CD14-positive monocyte (primary cell): ENCODE measurements around the gene CHTF8. TPM values are rescaled to one million over a fixed set of nuclear protein-coding genes. Genes with fewer than 3 reads are reported as not detected.

Source experiments
- DNase-seq, 3 donors: peaks; one replicate each; pipeline ENCODE4 v3.0.0-alpha.2; 2011 to 2022
- H2AFZ ChIP-seq: 2 replicates; pipeline ENCODE4 v1.6.0; 2012; ENCODE audit warnings: mild to moderate bottlenecking, low read depth, low read length, inconsistent platforms; ENCODE audit not compliant: insufficient read depth, poor library complexity, severe bottlenecking
- H3K27ac ChIP-seq, 2 donors: 1 replicate in 1 of 2; 2 replicates in 1 of 2; pipeline ENCODE4 v1.5.1; 2012 to 2013; ENCODE audit warnings: low read length in 2 of 2, control low read depth in 1 of 2, inconsistent platforms in 1 of 2, low read depth in 1 of 2, mild to moderate bottlenecking in 1 of 2
- H3K27me3 ChIP-seq, 2 donors: one replicate each; pipeline versions ENCODE4 v1.6.0 to v1.6.1; 2011 to 2013; ENCODE audit warnings: low read length in 2 of 2; ENCODE audit not compliant: control insufficient read depth in 2 of 2, insufficient read depth in 2 of 2
- H3K36me3 ChIP-seq, 2 donors: replicated peaks in 1 of 2; 1 replicate in 1 of 2; 2 replicates in 1 of 2; pipeline versions ENCODE4 v1.5.1 to v1.6.1; 2012 to 2013; ENCODE audit warnings: low read length in 2 of 2, control low read depth in 1 of 2, inconsistent platforms in 1 of 2, mild to moderate bottlenecking in 1 of 2; ENCODE audit not compliant: insufficient read depth in 2 of 2, control insufficient read depth in 1 of 2
- H3K4me1 ChIP-seq, 2 donors: 1 replicate in 1 of 2; 2 replicates in 1 of 2; pipeline versions ENCODE4 v1.5.1 to v1.6.1; 2012 to 2013; ENCODE audit warnings: low read length in 2 of 2, control low read depth in 1 of 2, inconsistent platforms in 1 of 2, mild to moderate bottlenecking in 1 of 2, moderate library complexity in 1 of 2; ENCODE audit not compliant: insufficient read depth in 2 of 2, control insufficient read depth in 1 of 2
- H3K4me2 ChIP-seq: replicated peaks from 2 replicates; pipeline ENCODE3; 2012; ENCODE audit warnings: low read length, moderate library complexity, mild to moderate bottlenecking; ENCODE audit not compliant: poor library complexity, severe bottlenecking; ENCODE audit errors: extremely low read depth
- H3K4me3 ChIP-seq, 3 experiments: fragments of 200-600 bp in 1 of 3; sonication (generic) in 1 of 3; replicated peaks in 1 of 3; 1 replicate in 2 of 3; 2 replicates in 1 of 3; pipeline ENCODE4 v1.5.1; 2011 to 2013; ENCODE audit warnings: low read length in 3 of 3, mild to moderate bottlenecking in 3 of 3, control low read depth in 2 of 3, low read depth in 2 of 3, inconsistent platforms in 1 of 3, moderate library complexity in 1 of 3
- H3K79me2 ChIP-seq: 2 replicates; pipeline ENCODE4 v1.6.0; 2012; ENCODE audit warnings: mild to moderate bottlenecking, control low read depth, inconsistent platforms, low read length, moderate library complexity; ENCODE audit not compliant: insufficient read depth
- H3K9ac ChIP-seq: 2 replicates; pipeline ENCODE4 v1.6.0; 2017; ENCODE audit warnings: low read length, mild to moderate bottlenecking; ENCODE audit not compliant: insufficient read depth, poor library complexity, severe bottlenecking
- H3K9me3 ChIP-seq, 2 donors: replicated peaks in 1 of 2; 1 replicate in 1 of 2; 2 replicates in 1 of 2; pipeline versions ENCODE4 v1.5.1 to v1.6.1; 2012 to 2013; ENCODE audit warnings: low read length in 2 of 2, control low read depth in 1 of 2; ENCODE audit not compliant: control insufficient read depth in 1 of 2, insufficient read depth in 1 of 2
- H4K20me1 ChIP-seq: 2 replicates; pipeline ENCODE4 v1.6.0; 2012; ENCODE audit warnings: mild to moderate bottlenecking, low read length, control low read depth, moderate library complexity; ENCODE audit not compliant: insufficient read depth
- H3K27ac Mint-ChIP-seq, 7 donors: one replicate each; pipeline ENCODE4 v1.8.0; 2020; ENCODE audit warnings: mild to moderate bottlenecking in 7 of 7, mixed read lengths in 7 of 7, moderate library complexity in 6 of 7, inconsistent platforms in 2 of 7
- H3K27me3 Mint-ChIP-seq, 3 donors: one replicate each; pipeline ENCODE4 v1.8.0; 2021 to 2022; ENCODE audit warnings: low read depth in 3 of 3, mild to moderate bottlenecking in 3 of 3, mixed read lengths in 3 of 3, moderate library complexity in 3 of 3, inconsistent platforms in 1 of 3
- H3K36me3 Mint-ChIP-seq, 2 donors: one replicate each; pipeline ENCODE4 v1.8.0; 2020; ENCODE audit warnings: mixed read lengths in 2 of 2, inconsistent platforms in 1 of 2, mild to moderate bottlenecking in 1 of 2
- H3K4me1 Mint-ChIP-seq: one replicate; pipeline ENCODE4 v1.8.0; 2020; ENCODE audit warnings: mild to moderate bottlenecking, mixed read lengths
- H3K4me3 Mint-ChIP-seq, 2 donors: one replicate each; pipeline ENCODE4 v1.8.0; 2020; ENCODE audit warnings: mild to moderate bottlenecking in 2 of 2, mixed read lengths in 2 of 2, moderate library complexity in 1 of 2
- H3K9me3 Mint-ChIP-seq, 7 donors: one replicate each; pipeline ENCODE4 v1.8.0; 2020 to 2022; ENCODE audit warnings: mixed read lengths in 7 of 7, mild to moderate bottlenecking in 6 of 7, moderate library complexity in 6 of 7, inconsistent platforms in 2 of 7
- WGBS: methylation state at CpG from one replicate; pipeline ENCODE4 v1.1.5; 2013; ENCODE audit warnings: missing lambda C conversion rate; ENCODE audit not compliant: insufficient coverage; 5-methylcytosine and 5-hydroxymethylcytosine counted together
- intact Hi-C, 2 donors: fragments of 100-400 bp; cut with micrococcal nuclease; formaldehyde crosslinking; loops; one replicate each; pipeline versions ENCODE4 v1.15.0 to v1.15.1; 2023
- polyA plus RNA-seq, 3 donors: library from polyadenylated mRNA; depleted of rRNA in 1 of 3; unstranded in 2 of 3; stranded (reverse) in 1 of 3; fragments of 300-500 nt in 2 of 3; fragments of >200 nt in 1 of 3; fragmentation: Illumina TruSeq in 2 of 3; gene quantifications; 1 replicate in 2 of 3; 2 replicates in 1 of 3; pipeline ENCODE4 v1.2.3, GENCODE V29; 2012 to 2021
- TF ChIP-seq, protein P1 (sequence below): fragments of 200-600 bp; IDR thresholded peaks from one replicate; pipeline ENCODE4 v1.8.0; 2022; ENCODE audit warnings: antibody characterized with exemption, mild to moderate bottlenecking

Gene CHTF8
- polyA plus RNA-seq, 3 donors = 45.9 to 172 (median 158) TPM

DNA sequence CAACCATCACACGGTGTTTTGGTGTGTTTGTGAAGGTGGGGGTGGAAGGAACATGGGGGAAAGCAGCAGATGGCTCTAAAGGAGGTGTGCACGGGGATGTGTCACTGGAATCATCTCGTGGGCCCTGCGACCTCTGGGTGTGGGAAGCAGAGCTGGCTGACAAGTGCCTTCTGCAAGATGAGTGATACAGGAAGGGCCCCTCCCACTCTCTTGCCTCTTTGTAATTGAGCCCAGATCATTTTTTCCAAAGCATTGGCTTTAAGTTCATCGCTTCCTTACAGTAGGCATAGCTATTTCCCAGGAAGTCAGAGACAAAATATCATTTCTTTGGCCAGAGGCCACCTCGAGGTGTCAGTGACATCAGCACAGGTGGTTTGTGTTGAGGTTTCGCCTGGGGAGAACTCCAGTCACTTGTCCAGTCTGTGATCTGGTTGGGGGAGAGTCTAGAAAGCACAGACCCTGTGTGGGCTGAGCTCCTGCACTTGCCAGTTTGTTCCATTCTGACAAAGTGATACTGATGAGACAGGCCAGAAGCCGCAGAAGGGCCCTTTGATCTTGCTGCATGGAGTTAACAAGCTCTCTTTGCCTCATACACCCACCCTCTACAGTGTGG, 33.9 kb upstream of the CHTF8 start:
- H3K9me3 Mint-ChIP-seq = peaks cover 0 to 10% (median 0%) of the 10 kb centered on the region in 7 donors
- Histone ChIP-seq H3K27me3 (no peaks in the 10 kb centered on the region), H3K36me3 (peaks cover 48 to 77% of the 10 kb centered on the region in 2 donors), H3K9me3 (no peaks in the 10 kb centered on the region), H3K79me2 (no peaks in the 10 kb centered on the region), H3K4me2 (no peak overlapping the region), H3K4me1 (peaks cover 6 to 10% of the 10 kb centered on the region in 2 donors), H2AFZ (no peak overlapping the region), H3K9ac (no peak overlapping the region), H3K27ac (no peak overlapping the region), H4K20me1 (no peaks in the 10 kb centered on the region), H3K4me3 (no peak overlapping the region)
- H3K27me3 Mint-ChIP-seq = peaks cover 5 to 9% (median 9%) of the 10 kb centered on the region in 3 donors
- no peak overlapping the region for H3K27ac Mint-ChIP-seq
- DNase-seq = no peak
- intact Hi-C loops = no loop called here
- WGBS = 94% methylated on average over 4 of the region's 8 CpGs
- peaks cover 71 to 79% of the 10 kb centered on the region in 2 donors for H3K36me3 Mint-ChIP-seq
- TF ChIP-seq, protein P1, sequence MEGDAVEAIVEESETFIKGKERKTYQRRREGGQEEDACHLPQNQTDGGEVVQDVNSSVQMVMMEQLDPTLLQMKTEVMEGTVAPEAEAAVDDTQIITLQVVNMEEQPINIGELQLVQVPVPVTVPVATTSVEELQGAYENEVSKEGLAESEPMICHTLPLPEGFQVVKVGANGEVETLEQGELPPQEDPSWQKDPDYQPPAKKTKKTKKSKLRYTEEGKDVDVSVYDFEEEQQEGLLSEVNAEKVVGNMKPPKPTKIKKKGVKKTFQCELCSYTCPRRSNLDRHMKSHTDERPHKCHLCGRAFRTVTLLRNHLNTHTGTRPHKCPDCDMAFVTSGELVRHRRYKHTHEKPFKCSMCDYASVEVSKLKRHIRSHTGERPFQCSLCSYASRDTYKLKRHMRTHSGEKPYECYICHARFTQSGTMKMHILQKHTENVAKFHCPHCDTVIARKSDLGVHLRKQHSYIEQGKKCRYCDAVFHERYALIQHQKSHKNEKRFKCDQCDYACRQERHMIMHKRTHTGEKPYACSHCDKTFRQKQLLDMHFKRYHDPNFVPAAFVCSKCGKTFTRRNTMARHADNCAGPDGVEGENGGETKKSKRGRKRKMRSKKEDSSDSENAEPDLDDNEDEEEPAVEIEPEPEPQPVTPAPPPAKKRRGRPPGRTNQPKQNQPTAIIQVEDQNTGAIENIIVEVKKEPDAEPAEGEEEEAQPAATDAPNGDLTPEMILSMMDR = no peak
- H3K4me1 Mint-ChIP-seq = peaks cover 10% of the 10 kb centered on the region
- H3K4me3 Mint-ChIP-seq = no peak overlapping the region

DNA sequence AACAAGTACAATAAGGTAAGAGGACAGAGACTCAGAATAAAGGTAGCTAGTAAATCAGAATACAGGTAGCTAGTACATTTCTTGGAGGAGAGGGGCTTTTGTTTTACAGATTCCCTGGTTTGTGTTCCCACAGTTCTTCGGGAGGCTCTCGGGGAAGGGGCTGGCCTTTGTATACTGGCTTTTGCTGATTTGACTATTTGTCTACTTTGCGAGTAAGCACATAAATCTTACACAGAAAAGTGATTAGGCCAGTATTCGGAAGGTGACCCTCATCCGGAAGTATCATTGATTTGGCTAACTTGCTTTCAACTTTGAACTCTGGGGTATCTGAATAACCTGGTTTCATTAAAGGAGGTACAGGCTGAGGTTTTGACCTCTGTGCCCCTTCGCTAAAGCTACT, 33.2 kb upstream of the CHTF8 start:
- whole genome bisulfite sequencing = 100% methylated on average over 4 of the region's 6 CpGs

More for the DNA sequence above, 33.2 kb upstream of the CHTF8 start:
- peaks cover 0 to 10% (median 0%) of the 10 kb centered on the region in 7 donors for H3K9me3 Mint-ChIP-seq
- Histone ChIP-seq H2AFZ (no peak overlapping the region), H3K36me3 (peaks cover 55 to 84% of the 10 kb centered on the region in 2 donors), H3K4me1 (peaks cover 0 to 3% of the 10 kb centered on the region in 2 donors), H3K27ac (no peak overlapping the region), H3K27me3 (no peaks in the 10 kb centered on the region), H3K9me3 (no peaks in the 10 kb centered on the region), H3K4me2 (no peak overlapping the region), H4K20me1 (no peaks in the 10 kb centered on the region), H3K79me2 (no peaks in the 10 kb centered on the region), H3K4me3 (no peak overlapping the region), H3K9ac (no peak overlapping the region)
- no peak for DNase-seq
- TF ChIP-seq, protein P1 = no peak
- H3K36me3 Mint-ChIP-seq = peaks cover 77 to 85% of the 10 kb centered on the region in 2 donors
- intact Hi-C loops = no loop called here
- peaks cover 2% of the 10 kb centered on the region for H3K4me1 Mint-ChIP-seq
- H3K27ac Mint-ChIP-seq = no peak overlapping the region
- no peak overlapping the region for H3K4me3 Mint-ChIP-seq
- H3K27me3 Mint-ChIP-seq = peaks cover 2 to 9% (median 9%) of the 10 kb centered on the region in 3 donors
